ENCODE measurements around the gene HLA-DOB. TPM values are rescaled to one million over a fixed set of nuclear protein-coding genes. Genes with fewer than 3 reads are reported as not detected.
A peak's percentile ranks its signal among the peaks of the same experiment; 100 is the strongest.

HLA-DOB gene
- total RNA-seq, 2 experiments from 2014 or later = 48.1 to 57.1 TPM

GRCh38 chr6:32764048-32764447 lies 52.8 kb downstream of the HLA-DOB start:
- no peaks in the 10 kb centered on the region for H3K9me3 ChIP-seq (ENCODE audit: low read length)

DNA sequence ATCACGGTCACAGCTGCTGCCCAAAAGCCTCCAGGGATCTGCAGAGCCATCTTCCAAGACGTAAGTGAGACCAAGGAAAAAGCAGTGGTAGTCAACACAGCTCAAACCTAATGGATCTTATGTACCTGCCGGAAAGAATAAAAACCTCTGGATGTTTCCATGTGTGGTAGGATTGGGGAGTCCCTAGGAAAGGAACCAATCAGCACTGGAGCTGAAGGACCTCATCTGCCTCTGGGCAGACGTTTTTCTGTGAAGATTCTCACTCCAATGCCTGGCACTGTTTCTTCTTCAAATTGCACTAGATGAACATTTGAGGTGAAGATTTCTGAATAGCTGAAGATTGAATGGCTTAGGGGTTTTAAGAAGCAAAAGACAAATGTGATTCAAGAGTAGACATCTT lies 53.4 kb downstream of the HLA-DOB start, which contains the start of gene HLA-DQB2:
Gene HLA-DQB2 (minus strand): TSS at position 112 of the 400 bp plus-strand sequence. CDS start 62 bp downstream, at position 50.
- intact Hi-C loops (cut with micrococcal nuclease; ENCODE audit: unreplicated experiment) = no loop called here

More at GRCh38 chr6:32764048-32764447, 52.8 kb downstream of the HLA-DOB start:
- no peaks in the 10 kb centered on the region for H3K79me2 ChIP-seq (ENCODE audit: insufficient read depth, low read depth, low read length)
- TF ChIP-seq CTCF (conservative IDR thresholded peaks at IDR 0.05; ENCODE audit: low read length) (no peak), EZH2phosphoT487 (IDR thresholded peaks at IDR 0.05; ENCODE audit: borderline replicate concordance, low read depth, low read length) (no peak)
- H4K20me1 ChIP-seq (ENCODE audit: insufficient read depth, low read length) = no peaks in the 10 kb centered on the region
- H3K9me2 ChIP-seq (ENCODE audit: insufficient read depth, low read length) = no peaks in the 10 kb centered on the region
- H2AFZ ChIP-seq (ENCODE audit: low read length) = no peak overlapping the region
- POLR2A ChIA-PET = interaction anchor here (0.6 kb wide), 1 partner anchor 50 kb away, joined by 3 read pairs; no protein-coding TSS in a partner anchor
- no peak overlapping the region for H3K4me3 ChIP-seq (ENCODE audit: low read depth, low read length, poor library complexity, severe bottlenecking)
- no peaks in the 10 kb centered on the region for H3K36me3 ChIP-seq (ENCODE audit: insufficient read depth, low read length)
- no peaks in the 10 kb centered on the region for H3K4me1 ChIP-seq (ENCODE audit: insufficient read depth, low read length, poor library complexity, severe bottlenecking)
- H3K27ac ChIP-seq (ENCODE audit: low read depth, low read length, poor library complexity, severe bottlenecking) = no peak overlapping the region
- intact Hi-C loops (cut with micrococcal nuclease; ENCODE audit: unreplicated experiment) = no loop called here
- no TSS peak for BruUV-seq (replicated peaks)
- H3K4me2 ChIP-seq (ENCODE audit: low read length) = no peak overlapping the region
- CTCF ChIA-PET (ENCODE audit: unreplicated experiment) = no interaction called here
- DNase-seq (ENCODE audit: low spot score) = no peak

More for the DNA sequence above, 53.4 kb downstream of the HLA-DOB start, which contains the start of gene HLA-DQB2:
- no TSS peak for BruUV-seq (replicated peaks)
- POLR2A ChIA-PET = interaction anchor here (0.6 kb wide), 1 partner anchor 50 kb away, joined by 3 read pairs; no protein-coding TSS in a partner anchor
- DNase-seq (ENCODE audit: low spot score) = peak; percentile 53
- H3K4me3 ChIP-seq (ENCODE audit: low read depth, low read length, poor library complexity, severe bottlenecking) = no peak within 1 kb of the TSS
- H3K79me2 ChIP-seq (ENCODE audit: insufficient read depth, low read depth, low read length) = no peaks in the 10 kb centered on the region
- no peak within 1 kb of the TSS for H3K4me2 ChIP-seq (ENCODE audit: low read length)
- H3K27ac ChIP-seq (ENCODE audit: low read depth, low read length, poor library complexity, severe bottlenecking) = no peak within 1 kb of the TSS
- TF ChIP-seq CTCF (conservative IDR thresholded peaks at IDR 0.05; ENCODE audit: low read length) = no peak
- TF ChIP-seq EZH2phosphoT487 (IDR thresholded peaks at IDR 0.05; ENCODE audit: borderline replicate concordance, low read depth, low read length) = no peak
- no peak within 1 kb of the TSS for H2AFZ ChIP-seq (ENCODE audit: low read length)
- no peaks in the 10 kb centered on the region for H3K36me3 ChIP-seq (ENCODE audit: insufficient read depth, low read length)
- H3K4me1 ChIP-seq (ENCODE audit: insufficient read depth, low read length, poor library complexity, severe bottlenecking) = no peaks in the 10 kb centered on the region
- H3K9me2 ChIP-seq (ENCODE audit: insufficient read depth, low read length) = no peaks in the 10 kb centered on the region
- H3K9me3 ChIP-seq (ENCODE audit: low read length) = no peaks in the 10 kb centered on the region
- CTCF ChIA-PET (ENCODE audit: unreplicated experiment) = no interaction called here
- H4K20me1 ChIP-seq (ENCODE audit: insufficient read depth, low read length) = no peaks in the 10 kb centered on the region

Other genes with a start within 250 kb of the HLA-DOB start
- gene HLA-DRB1, start 227.2 kb downstream of the HLA-DOB start, total RNA-seq (2014; rRNA removed; shearing (Covaris generic)) = 132 and 156 TPM in 2 replicates
- 98.1 and 111 TPM in 2 replicates for gene HLA-DRB1, start 227.2 kb downstream of the HLA-DOB start, total RNA-seq (2022)
- gene HLA-DQA1, start 179.6 kb downstream of the HLA-DOB start, total RNA-seq (2014; rRNA removed; shearing (Covaris generic)) = 0.79 and 1.6 TPM in 2 replicates
- 31.2 and 32.3 TPM in 2 replicates for gene HLA-DQA1, start 179.6 kb downstream of the HLA-DOB start, total RNA-seq (2022)
- 1.2 and 10.5 TPM in 2 replicates for gene HLA-DQB1, start 150.3 kb downstream of the HLA-DOB start, total RNA-seq (2014; rRNA removed; shearing (Covaris generic))
- 16.5 and 20.9 TPM in 2 replicates for gene HLA-DQB1, start 150.3 kb downstream of the HLA-DOB start, total RNA-seq (2022)
- 0.13 TPM in 1 of 2 replicates, not detected in the other for gene HLA-DQA2, start 75.6 kb downstream of the HLA-DOB start, total RNA-seq (2014; rRNA removed; shearing (Covaris generic))
- gene HLA-DQA2, start 75.6 kb downstream of the HLA-DOB start, total RNA-seq (2022) = 3.3 and 3.6 TPM in 2 replicates
- gene HLA-DQB2, start 53.5 kb downstream of the HLA-DOB start, total RNA-seq (2014; rRNA removed; shearing (Covaris generic)) = not detected in 2 replicates
- gene HLA-DQB2, start 53.5 kb downstream of the HLA-DOB start, total RNA-seq (2022) = 5.1 and 7.2 TPM in 2 replicates
- gene TAP2, start 21.7 kb upstream of the HLA-DOB start, total RNA-seq (2014; rRNA removed; shearing (Covaris generic)) = 90.9 and 96.4 TPM in 2 replicates
- gene TAP2, start 21.7 kb upstream of the HLA-DOB start, total RNA-seq (2022) = 108 and 132 TPM in 2 replicates
- gene PSMB8, start 27.0 kb upstream of the HLA-DOB start, total RNA-seq (2014; rRNA removed; shearing (Covaris generic)) = 142 and 164 TPM in 2 replicates
- gene PSMB8, start 27.0 kb upstream of the HLA-DOB start, total RNA-seq (2022) = 194 and 216 TPM in 2 replicates
- gene TAP1, start 36.7 kb upstream of the HLA-DOB start, total RNA-seq (2014; rRNA removed; shearing (Covaris generic)) = 62.1 and 85.9 TPM in 2 replicates
- gene TAP1, start 36.7 kb upstream of the HLA-DOB start, total RNA-seq (2022) = 66.3 and 75.0 TPM in 2 replicates
- gene PSMB9, start 37.2 kb upstream of the HLA-DOB start, total RNA-seq (2014; rRNA removed; shearing (Covaris generic)) = 149 and 158 TPM in 2 replicates
- 193 and 207 TPM in 2 replicates for gene PSMB9, start 37.2 kb upstream of the HLA-DOB start, total RNA-seq (2022)
- 85.1 and 98.0 TPM in 2 replicates for gene HLA-DMB, start 124.0 kb upstream of the HLA-DOB start, total RNA-seq (2014; rRNA removed; shearing (Covaris generic))
- gene HLA-DMB, start 124.0 kb upstream of the HLA-DOB start, total RNA-seq (2022) = 77.0 and 78.5 TPM in 2 replicates
- gene HLA-DMA, start 136.1 kb upstream of the HLA-DOB start, total RNA-seq (2014; rRNA removed; shearing (Covaris generic)) = 175 and 207 TPM in 2 replicates
- 140 TPM in 2 replicates for gene HLA-DMA, start 136.1 kb upstream of the HLA-DOB start, total RNA-seq (2022)
- 236 and 237 TPM in 2 replicates for gene BRD2, start 151.6 kb upstream of the HLA-DOB start, total RNA-seq (2014; rRNA removed; shearing (Covaris generic))
- 326 and 361 TPM in 2 replicates for gene BRD2, start 151.6 kb upstream of the HLA-DOB start, total RNA-seq (2022)
- gene HLA-DOA, start 192.6 kb upstream of the HLA-DOB start, total RNA-seq (2014; rRNA removed; shearing (Covaris generic)) = 60.3 and 78.3 TPM in 2 replicates
- 55.0 and 65.4 TPM in 2 replicates for gene HLA-DOA, start 192.6 kb upstream of the HLA-DOB start, total RNA-seq (2022)